GM18873 (cell line): Measurements from ENCODE around the gene BMAL1.
A peak's percentile ranks its signal among the peaks of the same experiment; 100 is the strongest.

Experiments used
- ATAC-seq: cut with Tn5 transposase; IDR thresholded peaks from one replicate; pipeline ENCODE4 v1.9.1; 2021; ENCODE audit warnings: mild to moderate bottlenecking, moderate library complexity, moderate number of reproducible peaks; ENCODE audit not compliant: unreplicated experiment, low FRiP score

BMAL1 gene

DNA sequence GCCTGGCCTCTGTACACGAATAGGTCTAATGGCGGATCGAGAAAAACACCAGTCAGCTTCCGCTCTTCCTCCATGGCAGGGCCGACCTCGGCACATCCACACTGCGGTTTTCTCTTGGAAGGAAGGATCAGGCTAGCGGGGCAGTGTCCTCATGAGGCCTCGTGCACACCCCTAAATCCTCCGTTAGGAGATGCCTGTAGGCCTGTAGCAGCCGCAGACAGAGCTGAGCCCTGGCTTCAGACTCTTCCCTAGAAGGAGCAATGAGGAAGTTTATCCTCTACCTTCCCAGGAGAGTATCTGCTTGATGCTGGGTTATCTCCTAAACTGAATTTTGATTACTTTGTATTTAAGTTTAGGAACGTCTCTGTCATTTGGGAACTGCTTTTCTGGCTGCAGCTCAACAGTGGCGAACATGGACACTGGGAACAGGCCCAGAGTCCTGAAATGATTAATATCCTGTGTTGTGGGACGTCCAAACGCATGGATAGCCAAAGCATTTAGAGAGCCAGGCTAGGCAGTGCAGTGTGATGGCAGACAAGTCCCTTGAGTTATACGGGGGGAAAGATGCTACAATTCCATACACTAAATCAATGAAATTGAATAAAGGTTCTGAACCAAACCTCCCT is 16.5 kb upstream of the BMAL1 start:
- no peak for ATAC-seq

DNA sequence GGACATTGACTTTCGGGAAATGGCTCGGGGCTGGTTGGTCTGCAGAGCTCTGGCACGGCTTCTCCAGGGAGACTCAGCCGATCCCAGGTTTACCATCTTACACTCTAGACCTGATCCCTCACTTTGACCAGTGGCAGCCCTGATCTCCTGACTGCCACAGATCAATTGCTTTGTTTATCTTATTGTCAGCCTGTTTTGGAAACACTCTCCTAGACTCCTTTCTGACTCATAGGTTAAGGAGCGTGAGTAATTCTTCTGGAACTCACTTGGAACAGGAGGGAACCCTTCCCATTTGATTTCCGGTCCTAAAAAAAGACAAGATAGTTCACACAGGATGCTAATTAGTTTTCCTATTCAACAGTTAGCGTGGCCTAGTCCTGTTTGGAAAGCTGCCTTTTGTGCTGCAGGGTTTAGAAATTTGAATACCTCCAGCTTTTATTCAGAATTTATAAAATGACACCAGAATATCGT is 16.0 kb upstream of the BMAL1 start:
- ATAC-seq = no peak

DNA sequence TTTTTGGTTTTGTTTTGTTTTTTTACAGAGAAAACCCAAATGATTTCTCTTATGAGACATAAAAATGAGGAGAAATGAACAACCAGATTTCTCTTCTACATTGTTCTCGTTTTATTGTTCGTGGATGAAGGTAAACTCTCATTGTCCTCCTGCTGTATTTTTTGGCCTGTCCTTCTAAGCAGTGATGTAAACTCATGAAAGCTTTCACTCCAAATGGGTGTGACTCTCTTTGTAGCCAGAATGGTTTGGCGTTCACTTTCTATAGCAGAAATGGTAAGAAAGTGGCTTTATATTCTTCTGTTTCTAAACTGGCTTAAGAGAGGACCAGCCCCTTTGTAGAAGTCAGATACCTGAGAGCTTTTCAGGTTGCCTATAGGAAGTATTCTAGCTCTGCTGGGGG is 15.5 kb upstream of the BMAL1 start:
- no peak for ATAC-seq

DNA sequence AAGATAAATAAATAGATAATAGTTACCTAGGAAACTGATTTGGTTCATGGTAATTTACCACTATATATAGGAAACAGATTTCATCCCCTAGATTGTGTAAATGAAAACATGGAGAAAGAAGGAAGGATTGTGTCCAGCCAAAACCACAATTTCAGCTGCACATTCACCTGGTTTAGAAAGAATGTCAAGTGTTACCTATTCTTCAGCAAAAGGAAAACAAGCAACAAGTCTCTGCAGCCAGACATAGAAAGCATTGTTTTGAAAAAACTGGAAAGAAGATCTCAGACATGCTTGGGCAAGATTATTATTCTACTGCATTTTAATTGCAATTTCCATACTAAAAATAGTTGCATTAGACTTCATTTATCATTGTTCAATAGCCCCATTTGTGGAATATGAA is 8.8 kb upstream of the BMAL1 start:
- no peak for ATAC-seq

DNA sequence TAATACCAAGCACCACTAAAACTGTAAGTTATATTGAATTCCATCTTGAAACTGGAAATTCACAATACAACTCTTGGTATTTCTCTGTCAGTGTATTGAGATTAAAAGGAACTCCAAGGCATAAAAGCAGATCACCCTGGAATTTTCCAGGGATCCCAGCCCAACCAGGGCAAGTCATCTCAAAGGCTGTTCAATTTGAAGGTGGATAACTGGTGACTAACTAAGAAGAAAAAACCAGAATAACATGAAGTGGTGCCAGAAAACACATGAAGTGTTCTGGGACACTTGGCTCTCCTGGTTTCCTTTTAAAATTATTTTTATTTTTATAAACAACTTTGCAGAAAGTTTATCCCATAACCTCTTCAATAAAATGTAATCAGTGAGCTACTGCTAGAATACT is 7.8 kb upstream of the BMAL1 start:
- ATAC-seq = no peak

DNA sequence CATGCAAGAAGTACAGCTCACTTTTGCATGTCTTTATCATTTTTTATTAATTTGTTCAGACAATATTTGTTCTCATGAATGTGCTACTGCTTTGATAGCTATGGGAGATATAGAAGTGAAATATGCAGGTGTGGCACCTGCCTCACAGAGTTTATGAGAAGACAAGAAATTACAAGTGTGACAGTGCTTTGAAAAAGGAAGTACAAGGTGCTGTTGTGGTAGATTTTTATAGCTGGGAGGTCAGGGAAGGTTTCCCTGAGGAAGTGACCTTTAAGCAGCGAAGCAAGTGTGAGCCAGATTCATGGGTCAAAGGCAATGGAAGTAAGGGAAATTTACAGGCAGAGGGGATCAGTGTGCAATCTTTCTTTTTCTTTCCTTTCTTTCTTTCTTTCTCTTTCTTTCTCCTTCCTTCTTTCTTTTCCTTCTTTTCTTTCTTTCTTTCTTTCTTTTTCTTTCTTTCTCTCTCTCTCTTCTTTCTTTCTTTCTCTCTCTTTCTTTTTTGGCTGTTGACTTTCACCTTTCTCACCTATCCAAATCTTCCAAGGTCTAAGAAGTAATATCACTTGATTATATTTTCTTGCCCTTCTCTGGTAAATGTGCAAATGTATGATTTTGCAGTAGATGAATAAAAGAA is 6.4 kb upstream of the BMAL1 start:
- ATAC-seq = no peak

DNA sequence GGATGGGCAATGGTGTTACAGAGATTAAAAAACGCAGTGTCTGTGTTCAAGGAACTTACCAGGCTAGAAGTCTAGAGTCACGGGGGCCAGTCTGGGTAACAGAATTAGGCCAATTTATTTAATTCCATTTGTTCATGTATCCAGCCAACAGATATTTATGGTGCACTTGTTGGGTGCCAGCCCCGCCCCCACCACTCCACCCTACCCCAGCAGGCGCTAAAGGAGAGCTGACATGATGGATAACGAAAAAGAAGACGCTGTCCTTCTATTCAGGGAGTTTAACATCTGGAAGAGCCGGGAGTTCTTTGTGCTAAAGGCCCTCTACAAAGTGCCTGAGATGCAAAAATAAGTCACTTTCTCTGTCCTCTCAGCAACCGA is 1.1 kb upstream of the BMAL1 start:
- ATAC-seq = no peak

DNA sequence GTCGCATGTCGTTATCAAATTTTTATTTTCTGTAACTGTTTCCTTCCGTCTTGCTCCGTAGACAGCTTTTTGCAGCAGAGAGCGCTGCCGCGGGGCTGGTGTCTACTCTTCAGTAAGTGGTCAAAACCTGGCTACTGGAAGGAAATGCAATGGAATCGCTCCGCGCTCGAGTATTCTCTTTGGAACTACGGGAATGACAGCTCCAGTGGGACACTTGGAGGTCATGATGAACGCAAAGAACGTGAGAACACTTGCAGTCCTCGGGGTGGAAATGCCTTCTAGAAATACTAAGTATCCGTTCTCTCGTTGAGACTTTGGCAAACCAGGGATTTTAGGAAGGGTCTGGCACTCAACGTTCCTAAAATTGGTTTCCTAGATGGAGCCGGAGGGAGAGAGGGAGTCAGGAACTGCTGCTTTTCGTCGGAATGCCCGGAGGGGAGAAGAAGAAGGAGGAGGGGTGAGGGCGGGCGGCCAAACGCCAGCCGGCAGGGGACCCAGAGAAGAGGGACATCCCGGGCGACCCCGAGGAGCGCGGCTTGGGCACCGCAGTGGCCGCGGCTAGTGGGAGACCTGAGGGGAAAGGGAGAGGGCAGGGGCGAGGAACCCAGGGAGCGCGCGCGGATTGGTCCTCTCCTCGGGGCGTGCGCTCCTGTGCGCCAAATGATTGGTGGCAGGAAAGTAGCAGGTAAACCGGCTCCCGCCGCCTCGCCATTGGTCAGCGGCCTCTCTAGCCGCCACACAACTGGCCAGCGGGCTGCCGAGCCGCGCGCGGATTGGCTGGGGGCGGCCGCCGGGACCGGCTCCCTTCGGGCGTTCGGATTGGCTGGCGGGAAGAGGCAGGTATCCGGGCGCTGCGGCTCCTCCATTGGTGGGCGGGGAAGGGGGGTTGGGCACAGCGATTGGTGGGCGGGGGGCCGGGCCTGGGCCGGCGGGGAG is 490 bp upstream of the BMAL1 start:
- ATAC-seq = peak; percentile 93

DNA sequence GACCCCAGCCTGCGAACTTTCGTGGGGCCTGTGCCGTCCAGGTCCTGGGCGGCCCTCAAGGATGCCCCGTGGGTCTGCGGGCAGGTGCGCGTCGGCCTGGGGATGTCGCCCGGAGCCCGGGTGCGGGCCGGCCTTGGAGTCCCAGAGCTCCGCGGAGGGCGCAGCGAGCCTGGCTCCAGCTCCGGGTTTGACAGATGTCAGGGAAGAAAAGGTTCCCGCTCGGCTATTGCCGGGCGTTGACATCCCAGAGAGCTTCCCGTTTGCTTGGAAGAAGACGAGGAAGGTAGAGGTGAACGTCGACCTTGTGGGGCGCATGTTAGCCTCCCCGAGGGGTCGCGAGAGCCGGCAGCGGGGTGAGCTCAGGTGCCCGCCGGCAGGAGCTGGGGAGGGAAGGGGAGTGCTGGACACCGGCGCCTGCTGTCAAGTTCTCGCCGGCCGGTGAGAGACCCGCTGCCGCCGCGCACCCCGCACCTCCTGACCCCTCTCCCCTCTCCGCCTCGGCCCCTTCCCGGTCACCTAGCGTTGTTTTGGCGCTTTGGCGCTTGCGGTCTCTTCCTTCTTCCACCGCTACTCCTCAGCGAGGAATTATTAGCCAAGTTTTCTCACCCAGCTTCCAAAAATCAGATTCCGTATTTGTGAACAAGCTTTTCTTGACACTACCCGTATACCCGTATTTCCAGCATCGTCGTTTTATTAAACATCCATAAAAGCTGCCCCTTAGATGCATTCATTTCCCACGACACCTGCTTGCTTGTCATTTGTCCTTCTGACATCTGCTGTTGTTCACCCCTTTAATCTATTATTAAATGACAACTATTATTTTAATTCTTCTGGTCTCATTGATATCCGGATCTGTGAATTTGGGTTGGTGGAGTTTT is 1.3 kb downstream of the BMAL1 start:
- peak; percentile 3 for ATAC-seq

DNA sequence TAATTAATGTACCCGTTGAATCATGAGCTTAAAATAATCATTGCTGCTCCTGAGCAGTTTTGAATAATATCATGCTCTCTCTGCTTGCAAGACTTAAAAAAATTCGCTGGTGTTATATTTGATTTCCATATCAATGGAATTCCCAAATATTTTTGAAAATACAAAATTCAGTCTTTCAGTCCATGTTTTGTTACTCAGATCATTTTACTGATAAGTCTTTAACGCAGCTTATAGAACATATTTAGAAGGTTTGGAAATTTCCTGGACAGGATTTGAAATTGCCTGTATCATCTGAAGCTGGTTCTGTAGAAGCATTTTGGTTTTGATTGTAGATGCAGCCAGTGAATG is 1.9 kb downstream of the BMAL1 start:
- ATAC-seq = no peak

DNA sequence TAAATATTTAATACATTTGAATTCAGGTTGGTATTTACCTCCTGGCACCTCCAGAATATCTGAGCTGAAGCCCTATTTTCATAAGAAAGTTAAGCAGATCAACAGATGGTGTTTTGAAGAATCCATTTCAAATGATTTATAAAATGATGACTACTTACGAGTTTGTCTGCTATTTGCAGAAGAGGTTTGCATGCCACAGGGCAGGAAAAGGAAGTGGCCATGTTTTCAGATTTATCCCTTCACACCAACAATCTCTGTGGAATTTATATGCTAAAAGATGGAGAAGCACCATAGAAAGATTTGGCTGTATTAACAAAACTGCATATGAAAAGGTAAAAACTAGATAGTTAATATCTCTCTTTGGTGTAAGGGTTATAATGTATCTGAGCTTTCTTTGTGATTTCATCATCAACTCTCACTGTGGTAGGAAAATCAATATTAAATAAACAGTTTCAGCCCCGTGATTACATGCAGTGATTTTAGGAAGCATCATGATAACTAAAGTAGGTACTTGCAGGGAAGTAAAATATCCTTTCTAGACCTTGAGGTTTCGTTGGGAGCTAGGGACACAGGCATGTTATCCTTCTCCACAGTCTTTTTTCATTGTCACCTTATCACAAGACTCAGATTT is 2.6 kb downstream of the BMAL1 start:
- ATAC-seq = no peak

DNA sequence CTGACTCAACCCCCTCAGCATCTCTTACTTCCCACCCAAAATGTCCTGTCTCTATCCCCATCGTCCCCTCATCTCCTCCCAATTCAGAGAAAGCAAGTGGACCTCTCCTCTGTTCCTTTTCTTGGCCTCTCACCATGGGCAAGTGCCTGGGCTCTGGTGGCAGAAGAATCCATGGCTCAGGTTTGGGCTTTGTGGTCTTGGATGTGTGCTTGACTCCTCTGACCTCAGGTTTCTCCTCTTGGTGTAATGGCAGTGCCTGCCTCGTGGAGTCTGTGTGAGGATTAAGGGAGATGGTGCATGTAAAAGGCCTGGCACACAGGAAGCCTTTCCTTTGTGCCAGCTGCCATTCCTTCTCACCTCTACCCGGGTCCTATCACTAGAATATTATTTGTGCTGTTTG is 3.2 kb downstream of the BMAL1 start:
- ATAC-seq = no peak

DNA sequence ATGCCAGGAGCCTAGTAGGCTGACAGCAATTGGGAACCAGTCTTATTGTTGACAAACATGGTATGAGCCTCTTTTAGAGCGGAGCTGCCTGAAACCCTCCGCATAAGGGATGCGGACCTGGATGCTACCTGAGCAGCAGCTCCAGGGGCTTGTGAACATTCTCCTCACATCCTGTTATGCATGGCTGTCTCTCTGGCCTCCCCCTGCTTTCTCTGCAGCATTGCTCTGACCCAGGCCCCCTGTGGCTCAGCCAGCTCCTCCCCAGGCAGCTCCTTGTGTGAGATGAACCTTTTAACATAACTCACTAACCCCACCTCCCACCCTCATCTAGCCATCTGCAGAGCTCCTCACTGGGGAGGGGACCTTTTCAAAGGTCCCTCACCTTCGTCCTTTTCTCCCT is 6.0 kb downstream of the BMAL1 start:
- ATAC-seq = no peak

DNA sequence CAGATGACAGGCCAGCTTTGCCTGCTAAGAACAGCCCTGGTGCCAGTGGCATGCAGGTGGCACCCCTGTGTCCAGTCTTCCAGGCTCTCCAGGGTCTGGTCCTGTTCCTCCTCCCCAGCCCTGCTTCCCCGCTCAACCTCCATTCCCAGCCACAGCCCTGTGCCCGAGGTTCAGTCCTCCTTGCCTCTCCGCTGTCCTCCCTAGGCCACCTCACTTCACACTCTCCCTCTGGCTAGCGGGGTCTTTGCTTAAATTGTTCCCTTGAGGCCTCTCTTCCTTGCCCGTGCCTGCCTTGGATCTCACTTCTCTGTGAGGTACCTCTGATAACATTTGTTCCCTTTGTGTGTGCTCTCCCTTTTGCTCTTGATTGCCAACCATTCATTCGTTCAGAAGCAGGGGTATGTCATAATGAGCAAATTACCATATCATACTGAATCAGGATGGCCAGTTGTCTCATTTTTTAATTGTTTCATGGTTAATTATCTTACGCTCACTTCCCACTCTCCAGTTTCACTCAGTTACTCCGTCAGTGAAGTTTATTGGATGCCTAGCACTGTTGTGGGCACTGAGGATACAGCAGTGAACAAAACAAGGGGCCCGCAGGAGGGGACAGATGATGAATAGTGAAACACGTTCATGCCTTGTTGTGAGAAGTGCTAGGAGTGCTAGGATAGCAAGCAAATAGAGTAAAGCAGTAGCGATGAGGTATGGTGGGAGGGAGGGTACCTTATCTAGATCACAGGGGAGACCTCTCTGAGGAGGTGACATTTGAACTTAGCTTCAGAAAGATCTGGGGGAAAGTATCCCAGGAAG is 7.4 kb downstream of the BMAL1 start:
- ATAC-seq = no peak

DNA sequence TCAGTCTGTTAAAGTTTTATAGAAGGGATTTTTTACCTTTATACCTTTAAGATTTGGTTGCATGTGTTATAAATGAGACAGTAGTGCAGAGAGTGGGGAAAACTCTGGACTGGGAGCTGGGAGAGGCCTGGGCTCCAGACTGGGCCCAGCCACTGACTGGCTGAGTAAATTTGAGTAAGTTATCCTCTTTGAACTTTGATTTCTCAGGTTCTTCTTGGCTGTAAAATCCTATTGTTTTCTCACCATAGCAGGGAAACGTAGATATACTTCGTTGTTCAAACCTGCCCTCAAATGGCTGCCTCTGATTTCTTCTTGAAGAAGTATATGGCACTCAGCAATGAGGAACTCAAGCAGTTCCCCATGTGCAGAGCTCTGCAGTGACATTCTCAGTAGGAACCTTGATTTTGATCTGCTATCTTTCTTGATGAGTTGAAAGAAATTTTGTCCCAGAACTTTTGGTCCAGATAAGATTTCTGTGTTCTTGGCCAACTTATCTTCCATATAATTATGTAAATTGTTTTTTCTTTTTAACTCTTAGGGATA is 8.8 kb downstream of the BMAL1 start:
- no peak for ATAC-seq

DNA sequence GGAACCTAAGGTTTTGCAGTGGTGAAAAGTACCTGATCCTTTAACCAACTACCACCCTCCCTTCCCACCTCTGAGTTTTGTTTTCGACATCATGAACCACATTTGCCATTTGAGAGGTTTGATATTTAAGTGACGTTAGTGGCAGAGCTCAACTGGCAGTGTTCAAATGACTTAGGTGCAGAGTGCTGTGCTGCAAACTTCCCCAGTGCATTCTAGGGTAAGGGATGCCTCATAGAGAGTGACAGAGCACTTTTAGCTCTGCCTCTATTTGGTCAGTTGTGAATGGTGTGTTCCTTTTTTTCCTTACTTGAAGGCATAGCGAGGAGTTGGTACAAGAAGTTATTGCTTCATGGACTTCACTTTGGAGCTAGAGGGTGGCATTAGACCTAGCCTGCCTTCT is 9.4 kb downstream of the BMAL1 start:
- no peak for ATAC-seq

DNA sequence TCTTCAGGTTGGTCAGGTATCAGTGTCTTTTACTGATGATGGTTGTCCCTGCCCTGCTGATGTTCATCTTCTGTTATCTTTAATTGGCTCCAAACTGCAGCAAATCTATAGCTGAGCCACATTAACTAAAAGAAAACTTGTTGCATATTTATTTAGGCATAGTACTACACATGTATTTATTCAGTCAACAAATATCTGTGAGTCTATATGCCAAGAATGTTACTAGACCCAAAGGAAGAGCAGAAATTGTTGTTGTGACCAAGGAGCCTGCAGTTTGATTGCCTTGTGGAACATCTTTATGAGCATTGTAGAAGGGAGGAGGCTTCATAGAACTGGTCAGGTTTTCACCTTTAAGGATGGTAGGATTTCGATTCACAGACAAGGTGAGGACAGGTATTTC is 10.1 kb downstream of the BMAL1 start:
- ATAC-seq = no peak

DNA sequence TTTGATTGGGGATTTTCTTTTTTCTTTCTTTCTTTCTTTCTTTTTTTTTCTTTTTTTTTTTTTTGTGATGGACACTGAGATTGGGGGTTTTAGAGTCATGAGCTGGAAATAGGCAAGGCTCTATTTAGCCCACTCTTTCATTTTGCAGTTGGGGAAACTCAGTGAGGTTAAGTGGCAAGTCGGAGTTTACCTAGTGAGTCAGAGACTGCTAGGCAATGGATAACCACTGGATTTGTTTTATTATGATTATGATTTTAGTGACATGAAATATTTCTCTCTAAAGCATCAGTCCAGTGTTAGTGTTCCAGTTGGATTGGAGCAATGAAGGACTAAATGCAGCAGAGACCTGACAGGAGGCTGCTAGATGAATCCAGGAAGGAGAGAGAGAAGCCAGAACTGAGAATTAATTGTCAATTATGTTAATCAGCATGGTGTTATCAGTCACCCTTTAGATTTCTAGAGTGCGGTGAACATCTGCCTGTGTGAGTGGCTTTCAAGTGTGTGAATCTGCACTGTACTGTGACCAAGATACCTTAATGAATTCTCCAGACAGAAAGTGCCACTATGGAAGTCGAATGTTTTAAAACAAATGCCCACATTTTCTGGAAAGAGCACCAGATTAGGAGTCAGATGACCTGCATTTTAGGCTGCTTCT is 10.9 kb downstream of the BMAL1 start:
- no peak for ATAC-seq

DNA sequence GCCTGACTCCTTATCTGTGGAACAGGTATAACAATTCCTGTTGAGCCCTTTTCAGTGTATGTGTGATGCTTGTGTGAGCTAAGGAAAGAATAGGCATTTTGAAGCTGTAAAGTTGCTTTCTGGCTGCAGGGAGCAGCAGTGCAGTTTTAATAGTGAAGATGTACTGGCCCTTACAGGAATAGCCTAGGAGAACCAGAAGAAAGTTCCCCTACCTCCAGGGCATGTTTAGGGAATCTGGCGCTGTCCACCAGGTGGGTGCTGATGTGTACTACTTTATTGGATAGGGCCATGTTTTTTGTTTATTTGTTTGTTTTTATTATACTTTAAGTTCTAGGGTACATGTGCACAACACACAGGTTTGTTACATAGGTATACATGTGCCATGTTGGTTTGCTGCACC is 11.5 kb downstream of the BMAL1 start:
- no peak for ATAC-seq
